Left ventricle myocardium inferior (tissue), 1 donor: ENCODE measurements around the gene SLC25A13. TPM values are rescaled to one million over a fixed set of nuclear protein-coding genes. Genes with fewer than 3 reads are reported as not detected.

Experiments
- DNase-seq: peaks from one replicate; pipeline ENCODE4 v3.0.0-alpha.2; 2020
- H3K27ac ChIP-seq: fragments of 200-600 bp; replicated peaks from 2 replicates; pipeline ENCODE4 v1.8.0; 2021
- H3K27me3 ChIP-seq: fragments of 200-600 bp; 2 replicates; pipeline ENCODE4 v1.8.0; 2021; ENCODE audit warnings: low read depth
- H3K36me3 ChIP-seq: fragments of 200-600 bp; 2 replicates; pipeline ENCODE4 v1.8.0; 2021
- H3K4me1 ChIP-seq: fragments of 200-600 bp; 2 replicates; pipeline ENCODE4 v1.8.0; 2021
- H3K4me3 ChIP-seq: fragments of 200-600 bp; 2 replicates; pipeline ENCODE4 v1.8.0; 2021; ENCODE audit warnings: mild to moderate bottlenecking, moderate library complexity
- H3K9me3 ChIP-seq: fragments of 200-600 bp; replicated peaks from 2 replicates; pipeline ENCODE4 v1.8.0; 2021
- intact Hi-C: fragments of 100-400 bp; cut with micrococcal nuclease; formaldehyde crosslinking; loops from one replicate; pipeline ENCODE4 v1.11.0; 2022
- total RNA-seq: library from RNA; stranded (reverse); fragmentation: NEBNext Ultra II Directional; extraction: Animal tissue kit (Norgen Biotek cat#: 25700); gene quantifications from one replicate; pipeline ENCODE4 v1.2.1, GENCODE V29; 2021
- TF ChIP-seq, protein P1 (sequence below): fragments of 200-600 bp; IDR thresholded peaks from 2 replicates; pipeline ENCODE4 v1.8.0; 2021; ENCODE audit warnings: antibody characterized with exemption, mild to moderate bottlenecking, borderline replicate concordance
- donor health status: DM: no; HTN: yes; CAD: no; lungs with severe emphysema.

The SLC25A13 gene
- total RNA-seq, 1 donor from 2014 or later: 9.1 TPM

DNA sequence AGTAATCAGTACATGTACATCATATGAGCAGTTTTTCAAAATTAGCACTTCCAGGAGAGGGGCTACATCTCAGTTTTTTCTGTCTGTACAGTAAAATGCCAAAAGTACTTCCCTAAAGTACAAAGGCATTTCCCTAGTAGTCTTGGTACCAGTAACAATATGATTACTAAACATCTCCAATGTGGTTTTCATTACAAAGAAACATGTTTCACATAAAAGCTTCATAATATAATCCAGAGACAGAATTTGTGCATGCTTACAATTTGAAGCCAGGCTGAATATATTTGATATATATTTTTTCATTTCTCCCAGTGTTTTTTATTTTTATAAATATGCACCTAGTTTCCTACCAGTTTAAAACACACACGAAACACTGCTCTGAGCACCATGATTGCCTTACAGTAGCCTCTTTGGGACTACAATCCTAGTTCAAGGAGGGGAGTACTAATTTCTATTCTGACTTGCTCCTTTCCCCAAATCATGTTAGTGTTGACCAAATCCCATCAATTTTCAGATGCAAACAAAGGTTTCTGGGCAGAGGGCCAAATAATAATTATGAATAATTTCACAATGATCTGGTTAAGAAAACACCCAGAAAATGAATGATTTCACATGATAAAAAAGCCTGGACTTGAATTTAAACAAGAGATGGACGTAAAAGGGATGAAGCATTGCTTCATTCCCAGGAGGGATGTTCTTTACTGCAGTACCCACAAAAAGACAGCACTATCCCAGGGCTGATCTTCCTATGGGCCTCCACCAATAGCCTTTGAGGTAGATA is 201.3 kb downstream of the SLC25A13 start:
- Histone ChIP-seq H3K4me1 (no peaks in the 10 kb centered on the region), H3K27ac (no peak overlapping the region), H3K36me3 (peaks cover 25% of the 10 kb centered on the region), H3K9me3 (no peaks in the 10 kb centered on the region), H3K4me3 (no peak overlapping the region), H3K27me3 (no peaks in the 10 kb centered on the region)
- TF ChIP-seq, protein P1, sequence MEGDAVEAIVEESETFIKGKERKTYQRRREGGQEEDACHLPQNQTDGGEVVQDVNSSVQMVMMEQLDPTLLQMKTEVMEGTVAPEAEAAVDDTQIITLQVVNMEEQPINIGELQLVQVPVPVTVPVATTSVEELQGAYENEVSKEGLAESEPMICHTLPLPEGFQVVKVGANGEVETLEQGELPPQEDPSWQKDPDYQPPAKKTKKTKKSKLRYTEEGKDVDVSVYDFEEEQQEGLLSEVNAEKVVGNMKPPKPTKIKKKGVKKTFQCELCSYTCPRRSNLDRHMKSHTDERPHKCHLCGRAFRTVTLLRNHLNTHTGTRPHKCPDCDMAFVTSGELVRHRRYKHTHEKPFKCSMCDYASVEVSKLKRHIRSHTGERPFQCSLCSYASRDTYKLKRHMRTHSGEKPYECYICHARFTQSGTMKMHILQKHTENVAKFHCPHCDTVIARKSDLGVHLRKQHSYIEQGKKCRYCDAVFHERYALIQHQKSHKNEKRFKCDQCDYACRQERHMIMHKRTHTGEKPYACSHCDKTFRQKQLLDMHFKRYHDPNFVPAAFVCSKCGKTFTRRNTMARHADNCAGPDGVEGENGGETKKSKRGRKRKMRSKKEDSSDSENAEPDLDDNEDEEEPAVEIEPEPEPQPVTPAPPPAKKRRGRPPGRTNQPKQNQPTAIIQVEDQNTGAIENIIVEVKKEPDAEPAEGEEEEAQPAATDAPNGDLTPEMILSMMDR: no peak
- intact Hi-C loops: no loop called here
- no peak for DNase-seq

DNA sequence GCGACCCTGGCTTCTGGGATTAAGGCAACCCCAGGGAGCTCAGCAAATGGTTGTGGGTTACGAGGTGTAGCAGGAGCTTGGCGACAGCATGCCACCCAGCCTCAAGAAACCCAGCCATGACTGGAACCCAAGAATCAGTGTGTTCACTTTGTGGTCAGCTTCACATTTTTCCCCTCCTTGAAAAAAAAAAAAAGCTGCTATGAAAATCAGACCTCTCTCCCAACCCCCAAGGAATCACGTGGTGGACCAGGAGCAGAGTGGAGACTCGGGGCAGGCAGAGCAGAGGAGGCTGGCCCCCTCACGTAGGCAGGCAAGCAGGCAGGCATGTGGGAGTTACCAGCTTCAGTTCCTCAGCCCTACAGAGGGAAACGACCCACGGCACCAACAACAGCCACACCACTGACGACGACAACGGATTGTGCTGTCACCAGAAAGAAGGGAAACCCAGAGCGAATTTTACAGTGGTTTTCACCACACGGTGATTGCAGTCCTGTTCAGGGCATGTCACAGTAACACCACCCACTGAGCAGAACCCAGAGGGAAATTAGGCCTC is 203.4 kb downstream of the SLC25A13 start:
- Histone ChIP-seq H3K27ac (no peak overlapping the region), H3K4me3 (no peak overlapping the region), H3K4me1 (no peaks in the 10 kb centered on the region), H3K36me3 (peaks cover 25% of the 10 kb centered on the region), H3K9me3 (no peaks in the 10 kb centered on the region), H3K27me3 (no peaks in the 10 kb centered on the region)
- TF ChIP-seq, protein P1: no peak
- no peak for DNase-seq
- intact Hi-C loops: no loop called here

DNA sequence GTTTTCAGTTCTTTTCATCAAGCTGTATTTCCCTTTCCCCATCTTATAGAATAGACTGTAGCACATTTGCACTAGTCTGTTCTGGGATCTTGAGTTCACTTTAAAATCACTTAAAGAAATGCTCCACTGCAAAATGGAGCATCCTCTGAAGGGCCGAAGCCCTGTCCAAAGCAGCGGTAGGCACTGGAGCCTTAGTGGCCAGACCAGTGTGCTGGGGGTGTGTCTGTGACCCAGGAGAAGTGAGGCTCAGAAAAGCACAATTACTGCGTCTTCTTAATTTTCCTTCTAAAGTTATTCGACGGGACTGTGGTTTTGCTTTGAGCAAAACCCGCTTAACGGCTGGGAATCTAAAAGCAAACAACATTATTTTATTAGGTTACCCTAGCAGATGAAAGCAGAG is 205.7 kb downstream of the SLC25A13 start:
- intact Hi-C loops: no loop called here

DNA sequence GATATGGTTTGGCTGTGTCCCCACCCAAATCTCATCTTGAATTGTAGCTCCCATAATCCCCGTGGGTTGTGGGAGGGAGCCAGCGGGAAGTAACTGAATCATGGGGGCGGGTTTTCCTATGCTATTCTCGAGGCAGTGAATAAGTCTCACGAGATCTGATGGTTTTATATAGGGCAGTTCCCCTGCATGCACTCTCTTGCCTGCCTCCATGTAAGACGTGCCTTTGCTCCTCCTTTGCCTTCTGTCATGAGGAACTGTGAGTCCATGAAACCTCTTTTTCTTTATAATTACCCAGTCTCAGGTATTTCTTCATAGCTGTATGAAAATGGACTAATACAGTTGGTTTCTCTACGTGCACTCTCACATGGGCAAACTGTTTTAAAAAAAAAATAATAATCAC is 207.7 kb downstream of the SLC25A13 start:
- TF ChIP-seq, protein P1: no peak
- H3K4me1 ChIP-seq: no peaks in the 10 kb centered on the region
- no peak overlapping the region for H3K27ac ChIP-seq
- no peaks in the 10 kb centered on the region for H3K36me3 ChIP-seq
- no peak overlapping the region for H3K4me3 ChIP-seq
- peaks cover 11% of the 10 kb centered on the region for H3K9me3 ChIP-seq
- intact Hi-C loops: no loop called here
- DNase-seq: no peak
- no peaks in the 10 kb centered on the region for H3K27me3 ChIP-seq

More for the DNA sequence above, 205.7 kb downstream of the SLC25A13 start:
- H3K36me3 ChIP-seq: peaks cover 14% of the 10 kb centered on the region
- H3K9me3 ChIP-seq: peaks cover 8% of the 10 kb centered on the region
- no peaks in the 10 kb centered on the region for H3K27me3 ChIP-seq
- TF ChIP-seq, protein P1: no peak
- no peak overlapping the region for H3K27ac ChIP-seq
- no peak overlapping the region for H3K4me3 ChIP-seq
- no peaks in the 10 kb centered on the region for H3K4me1 ChIP-seq
- no peak for DNase-seq

DNA sequence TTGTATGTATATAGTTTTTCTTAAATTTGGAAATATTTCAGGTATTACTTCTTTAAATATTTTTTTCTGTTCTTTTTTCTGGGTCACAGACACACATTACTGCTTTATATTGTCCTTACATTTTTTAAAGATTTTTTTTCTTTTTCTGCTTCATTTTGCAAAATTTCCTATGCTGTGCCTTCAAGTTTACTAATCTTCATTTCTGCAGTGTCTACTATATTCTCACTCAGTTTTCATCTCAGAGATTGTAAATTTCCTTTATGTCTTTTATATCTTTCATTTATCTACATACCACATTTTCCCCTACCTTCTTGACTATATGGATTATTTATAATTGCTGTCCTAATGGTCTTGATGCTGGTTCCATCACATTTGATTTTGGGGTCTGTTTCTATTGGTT is 210.5 kb downstream of the SLC25A13 start:
- Histone ChIP-seq H3K36me3 (no peaks in the 10 kb centered on the region), H3K4me3 (no peak overlapping the region), H3K27me3 (no peaks in the 10 kb centered on the region), H3K4me1 (no peaks in the 10 kb centered on the region), H3K9me3 (peaks cover 11% of the 10 kb centered on the region), H3K27ac (no peak overlapping the region)
- intact Hi-C loops: no loop called here
- DNase-seq: no peak
- TF ChIP-seq, protein P1: no peak
